Endodermal cell (in vitro differentiated cells): Measurements from ENCODE around the gene ATP6AP2. TPM values are rescaled to one million over a fixed set of nuclear protein-coding genes. Genes with fewer than 3 reads are reported as not detected.
"Not testable (repeated sequence)": the region's sequence is repeated elsewhere in the genome, so short reads cannot be mapped to it uniquely, and the experiment has no call there.

ENCODE experiments used
- DNase-seq: peaks from one replicate; pipeline ENCODE4 v3.0.0-alpha.2; 2017
- H3K27ac ChIP-seq: 2 replicates; pipeline ENCODE4 v1.5.1; 2013; ENCODE audit warnings: mild to moderate bottlenecking, low read depth, low read length, moderate library complexity
- H3K27me3 ChIP-seq: 2 replicates; pipeline ENCODE4 v1.6.1; 2013; ENCODE audit warnings: mild to moderate bottlenecking, low read length, moderate library complexity; ENCODE audit not compliant: insufficient read depth, control insufficient read depth, poor library complexity, severe bottlenecking
- H3K36me3 ChIP-seq: 2 replicates; pipeline ENCODE4 v1.7.0; 2013; ENCODE audit warnings: mild to moderate bottlenecking, low read length, moderate library complexity; ENCODE audit not compliant: control insufficient read depth, insufficient read depth
- H3K4me1 ChIP-seq: one replicate; pipeline ENCODE4 v1.7.0; 2013; ENCODE audit warnings: low read length; ENCODE audit not compliant: control insufficient read depth, insufficient read depth
- H3K4me3 ChIP-seq: 2 replicates; pipeline ENCODE4 v1.5.1; 2013; ENCODE audit warnings: mild to moderate bottlenecking, low read length, moderate library complexity
- H3K9ac ChIP-seq: 2 replicates; pipeline ENCODE4 v1.6.1; 2013; ENCODE audit warnings: mild to moderate bottlenecking, low read length, moderate library complexity; ENCODE audit not compliant: poor library complexity, severe bottlenecking; ENCODE audit errors: extremely low read depth
- H3K9me3 ChIP-seq: 2 replicates; pipeline ENCODE4 v1.6.1; 2013; ENCODE audit warnings: mild to moderate bottlenecking, low read length, moderate library complexity; ENCODE audit not compliant: control insufficient read depth
- H3K27ac Mint-ChIP-seq: 2 replicates; pipeline ENCODE4 v1.8.0; 2020; ENCODE audit warnings: mixed read lengths
- H3K27me3 Mint-ChIP-seq: 2 replicates; pipeline ENCODE4 v1.8.0; 2021; ENCODE audit warnings: mild to moderate bottlenecking, mixed read lengths; ENCODE audit not compliant: insufficient read depth
- H3K36me3 Mint-ChIP-seq: 2 replicates; pipeline ENCODE4 v1.8.0; 2020; ENCODE audit warnings: low read depth, mixed read lengths
- H3K4me1 Mint-ChIP-seq: 2 replicates; pipeline ENCODE4 v1.8.0; 2020; ENCODE audit warnings: mixed read lengths
- H3K4me3 Mint-ChIP-seq: 2 replicates; pipeline ENCODE4 v1.8.0; 2020; ENCODE audit warnings: mild to moderate bottlenecking, moderate library complexity, mixed read lengths
- H3K9me3 Mint-ChIP-seq: 2 replicates; pipeline ENCODE4 v1.8.0; 2020; ENCODE audit warnings: mild to moderate bottlenecking, mixed read lengths
- CTCF ChIP-seq: fragments of 200-600 bp; sonication (generic); conservative IDR thresholded peaks from 2 replicates; pipeline ENCODE4 v1.5.0; 2021; ENCODE audit warnings: antibody characterized with exemption, mild to moderate bottlenecking
- WGBS, 2 experiments: methylation state at CpG; one replicate each; pipeline versions ENCODE4 v1.1.5 to v1.1.7; 2013; ENCODE audit warnings: missing lambda C conversion rate in 2 of 2, mixed read lengths in 1 of 2; ENCODE audit not compliant: insufficient coverage in 1 of 2, insufficient read length in 1 of 2; 5-methylcytosine and 5-hydroxymethylcytosine counted together
- total RNA-seq, 2 donors: library from RNA; stranded (reverse); fragmentation: NEBNext Ultra II Directional in 1 of 2; extraction: Animal tissue kit (Norgen Biotek cat#: 25700) in 1 of 2; gene quantifications; 2 replicates in 1 of 2; 3 replicates in 1 of 2; pipeline ENCODE4 v1.2.1, GENCODE V29; 2021

Gene ATP6AP2
- total RNA-seq, 2 donors from 2014 or later = 67.0 to 82.2 TPM

GRCh38 chrX:40581336-40581920, 658 bp downstream of the ATP6AP2 start:
- peaks cover 19% of the 10 kb centered on the region for H3K4me1 Mint-ChIP-seq

GRCh38 chrX:40582178-40582577, 1.4 kb downstream of the ATP6AP2 start:
- H3K9me3 Mint-ChIP-seq = peaks cover 31% of the 10 kb centered on the region
- H3K27me3 Mint-ChIP-seq, H3K36me3 ChIP-seq, H3K9ac ChIP-seq, H3K36me3 Mint-ChIP-seq, H3K27ac ChIP-seq, H3K4me3 ChIP-seq, H3K27me3 ChIP-seq, H3K27ac Mint-ChIP-seq, H3K4me1 ChIP-seq, H3K9me3 ChIP-seq, DNase-seq: not testable (repeated sequence)
- H3K4me3 Mint-ChIP-seq = peak overlapping the region; percentile 75
- WGBS, 2 experiments = 63 to 96% methylated on average over 1 to 11 of the region's 13 CpGs
- H3K4me1 Mint-ChIP-seq = peaks cover 19% of the 10 kb centered on the region

More at GRCh38 chrX:40581336-40581920, 658 bp downstream of the ATP6AP2 start:
- Histone ChIP-seq H3K4me1 (no peaks in the 10 kb centered on the region), H3K27ac (peak overlapping the region; percentile 49), H3K4me3 (peak overlapping the region; percentile 87), H3K9ac (peak overlapping the region; percentile 41), H3K27me3 (no peaks in the 10 kb centered on the region), H3K9me3 (no peaks in the 10 kb centered on the region), H3K36me3 (no peaks in the 10 kb centered on the region)
- H3K27ac Mint-ChIP-seq = no peak overlapping the region
- H3K4me3 Mint-ChIP-seq = peak overlapping the region; percentile 75
- WGBS, 2 experiments = 4 to 7% methylated on average over 4 to 14 of the region's 15 CpGs
- H3K9me3 Mint-ChIP-seq = peaks cover 31% of the 10 kb centered on the region
- H3K36me3 Mint-ChIP-seq = no peaks in the 10 kb centered on the region
- no peak for TF ChIP-seq CTCF
- no peak for DNase-seq
- no peaks in the 10 kb centered on the region for H3K27me3 Mint-ChIP-seq

- no peaks in the 10 kb centered on the region for H3K4me1 ChIP-seq
- Mint-ChIP-seq H3K9me3 (peaks cover 29% of the 10 kb centered on the region), H3K36me3 (no peaks in the 10 kb centered on the region), H3K4me1 (peaks cover 14% of the 10 kb centered on the region), H3K4me3 (no peak overlapping the region), H3K27me3 (no peaks in the 10 kb centered on the region), H3K27ac (no peak overlapping the region)
- no peaks in the 10 kb centered on the region for H3K36me3 ChIP-seq
- H3K9ac ChIP-seq = no peak overlapping the region
- no peak for DNase-seq
- TF ChIP-seq CTCF = no peak
- H3K9me3 ChIP-seq = no peaks in the 10 kb centered on the region
- no peaks in the 10 kb centered on the region for H3K27me3 ChIP-seq
- no peak overlapping the region for H3K4me3 ChIP-seq
- no peak overlapping the region for H3K27ac ChIP-seq
- WGBS, 2 experiments = 86 to 100% methylated on average over 1 to 2 of the region's 2 CpGs
Observed at GRCh38 chrX:40582811-40583210, 2.0 kb downstream of the ATP6AP2 start.

DNA sequence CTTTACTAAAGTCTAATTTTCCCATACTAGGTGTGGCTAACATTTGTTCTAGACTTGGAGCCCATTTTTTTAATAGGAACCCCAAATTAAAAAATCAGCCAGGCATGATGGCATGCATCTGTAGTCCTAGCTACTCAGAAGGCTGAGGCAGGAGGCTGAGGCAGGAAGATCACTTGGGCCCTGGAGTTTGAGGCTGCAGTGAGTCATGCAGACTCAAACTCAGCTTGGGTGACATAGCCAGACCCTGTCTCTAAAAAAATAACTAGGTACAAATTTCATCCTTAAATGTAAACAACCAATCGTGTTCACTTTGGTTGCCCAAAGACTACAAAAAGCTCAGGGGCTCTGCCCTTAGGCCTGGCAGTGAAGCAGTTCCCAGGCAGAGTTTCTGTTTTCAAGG, 6.9 kb downstream of the ATP6AP2 start:
- H3K27me3 ChIP-seq, H3K27ac Mint-ChIP-seq, H3K27ac ChIP-seq, H3K4me1 ChIP-seq, H3K36me3 ChIP-seq, H3K27me3 Mint-ChIP-seq, H3K4me3 Mint-ChIP-seq, DNase-seq, H3K9ac ChIP-seq, H3K4me1 Mint-ChIP-seq, H3K9me3 ChIP-seq, H3K4me3 ChIP-seq: not testable (repeated sequence)
- peaks cover 13% of the 10 kb centered on the region for H3K36me3 Mint-ChIP-seq
- WGBS, 2 experiments = 88% methylated on average over 1 of the region's 1 CpG; no CpG with 5 or more reads in 1 of the 2 experiments
- H3K9me3 Mint-ChIP-seq = peaks cover 16% of the 10 kb centered on the region

DNA sequence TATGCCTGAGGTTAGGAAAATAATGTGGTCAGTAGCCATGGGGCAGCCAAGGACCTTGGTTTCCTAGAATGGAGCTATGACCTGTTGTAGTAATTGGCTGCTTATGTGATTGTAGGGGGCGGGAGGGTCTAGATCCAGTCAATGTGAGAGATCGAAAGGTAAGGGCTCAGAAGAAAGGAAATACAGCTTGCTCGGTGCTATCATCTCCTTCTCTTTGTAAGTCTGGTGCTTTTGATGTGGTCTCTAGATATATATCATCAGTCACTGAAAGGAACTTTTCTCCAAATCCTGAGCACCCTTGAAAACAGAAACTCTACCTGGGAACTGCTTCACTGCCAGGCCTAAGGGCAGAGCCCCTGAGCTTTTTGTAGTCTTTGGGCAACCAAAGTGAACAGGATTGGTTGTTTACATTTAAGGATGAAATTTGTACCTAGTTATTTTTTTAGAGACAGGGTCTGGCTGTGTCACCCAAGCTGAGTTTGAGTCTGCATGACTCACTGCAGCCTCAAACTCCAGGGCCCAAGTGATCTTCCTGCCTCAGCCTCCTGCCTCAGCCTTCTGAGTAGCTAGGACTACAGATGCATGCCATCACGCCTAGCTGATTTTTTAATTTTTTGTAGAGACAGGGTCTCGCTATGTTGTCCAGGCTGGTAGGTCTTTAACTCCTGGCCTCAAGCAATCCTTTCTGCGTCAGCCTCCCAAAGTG, 9.0 kb downstream of the ATP6AP2 start:
- not testable (repeated sequence) for H3K27ac ChIP-seq, H3K27me3 Mint-ChIP-seq, H3K4me1 Mint-ChIP-seq, H3K9me3 ChIP-seq, H3K36me3 ChIP-seq, H3K4me3 ChIP-seq, H3K9ac ChIP-seq, H3K27ac Mint-ChIP-seq, H3K4me1 ChIP-seq, H3K27me3 ChIP-seq, DNase-seq, H3K4me3 Mint-ChIP-seq
- H3K9me3 Mint-ChIP-seq = peaks cover 14% of the 10 kb centered on the region
- 76 to 96% methylated on average over 2 to 5 of the region's 6 CpGs for WGBS, 2 experiments
- peaks cover 18% of the 10 kb centered on the region for H3K36me3 Mint-ChIP-seq
